Measurements from ENCODE around the gene PAH.

The PAH gene

GRCh38 chr12:102950107-102950949, 33.3 kb upstream of the PAH start:
- DNase-seq: no peak

DNA sequence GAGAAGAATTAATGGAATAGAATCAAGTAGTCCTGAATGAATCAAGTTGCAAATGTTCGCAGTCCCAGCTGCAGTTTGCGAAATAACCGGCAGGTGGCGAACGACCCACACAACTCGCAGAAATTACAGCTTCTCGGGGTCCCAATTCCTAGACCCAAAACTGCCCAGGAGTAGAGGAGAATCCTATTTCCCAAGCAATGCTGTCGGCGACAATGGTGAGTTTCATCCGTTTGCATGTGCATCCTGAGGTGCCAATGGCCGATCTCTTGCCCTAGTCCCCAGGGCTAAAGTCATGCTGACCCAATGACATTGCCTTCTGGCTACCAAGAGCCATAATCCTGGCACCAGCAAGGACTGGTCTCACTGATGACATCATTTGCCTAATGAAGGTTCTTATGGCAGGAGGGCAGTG, 31.9 kb upstream of the PAH start:
- DNase-seq: peak; percentile 47

GRCh38 chr12:102946042-102946441, 29.0 kb upstream of the PAH start:
- DNase-seq: no peak

DNA sequence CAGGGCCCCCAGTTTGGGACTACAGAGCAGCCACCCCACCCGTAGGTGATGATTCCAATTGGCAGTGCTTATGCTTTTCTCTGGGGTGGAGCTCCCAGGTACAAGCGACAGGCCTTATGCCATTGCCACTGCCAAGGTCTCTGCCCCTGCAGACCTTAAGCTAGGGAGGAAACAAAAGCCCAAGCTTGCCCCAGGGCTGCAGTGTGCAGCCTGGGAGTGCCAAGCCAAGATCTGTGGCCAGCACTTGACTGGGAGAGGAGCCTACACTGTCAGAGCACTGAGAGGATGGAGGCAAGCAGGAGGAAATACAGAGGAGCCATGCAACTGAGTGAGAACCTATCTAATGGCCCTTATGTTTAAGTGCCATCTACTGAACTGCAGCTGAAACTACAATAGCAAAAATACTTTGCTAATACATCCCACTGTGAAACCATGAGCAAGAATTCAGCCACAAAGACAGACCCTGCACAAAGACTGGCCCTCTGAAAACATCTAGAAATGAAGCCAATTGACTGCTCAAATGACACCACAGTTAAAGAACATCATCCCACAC, 22.7 kb upstream of the PAH start:
- DNase-seq: no peak

DNA sequence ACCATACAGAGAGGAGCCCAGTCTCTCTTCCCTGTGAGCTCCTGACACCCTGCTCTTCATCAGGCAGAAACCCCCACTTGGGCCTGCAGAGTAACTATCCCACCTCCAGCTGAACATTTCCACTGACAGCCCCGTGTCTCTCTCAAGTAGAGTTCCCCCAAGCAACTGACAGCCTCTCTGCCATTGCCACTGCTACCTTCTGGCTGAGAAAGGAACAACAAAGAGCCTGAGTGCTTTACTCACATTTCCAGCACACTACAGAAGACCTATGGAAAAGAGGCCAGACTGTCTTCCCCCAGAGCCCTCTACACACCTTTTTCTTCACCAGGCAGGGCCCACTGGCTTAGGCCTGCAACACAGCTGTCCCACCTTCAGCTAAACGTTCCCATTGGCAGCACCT, 22.0 kb upstream of the PAH start:
- DNase-seq: no peak

GRCh38 chr12:102933168-102933567, 16.1 kb upstream of the PAH start:
- DNase-seq: no peak

- no peak for DNase-seq
Measured at GRCh38 chr12:102927220-102927619, 10.2 kb upstream of the PAH start.

- DNase-seq: no peak
Measured at GRCh38 chr12:102921240-102921639, 4.2 kb upstream of the PAH start.

DNA sequence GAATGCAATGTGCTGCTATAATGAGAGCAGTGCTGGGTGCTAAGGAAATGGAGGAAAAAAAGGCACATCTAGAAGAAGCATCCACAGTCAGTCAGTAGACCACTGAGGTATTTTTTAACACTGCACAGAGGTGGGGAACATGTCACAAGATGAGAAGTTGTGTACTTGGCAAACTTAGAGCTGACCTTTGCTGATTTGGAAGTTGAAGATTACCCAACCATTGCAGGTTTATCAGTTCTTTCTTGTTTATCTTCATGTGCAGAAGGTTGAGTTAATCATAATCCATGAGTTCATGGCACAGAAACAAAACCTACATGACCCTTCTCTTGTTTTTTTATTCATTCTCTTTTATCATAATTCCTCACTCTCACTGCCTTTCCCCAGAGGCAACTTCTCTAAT, 3.2 kb upstream of the PAH start:
- DNase-seq: no peak

DNA sequence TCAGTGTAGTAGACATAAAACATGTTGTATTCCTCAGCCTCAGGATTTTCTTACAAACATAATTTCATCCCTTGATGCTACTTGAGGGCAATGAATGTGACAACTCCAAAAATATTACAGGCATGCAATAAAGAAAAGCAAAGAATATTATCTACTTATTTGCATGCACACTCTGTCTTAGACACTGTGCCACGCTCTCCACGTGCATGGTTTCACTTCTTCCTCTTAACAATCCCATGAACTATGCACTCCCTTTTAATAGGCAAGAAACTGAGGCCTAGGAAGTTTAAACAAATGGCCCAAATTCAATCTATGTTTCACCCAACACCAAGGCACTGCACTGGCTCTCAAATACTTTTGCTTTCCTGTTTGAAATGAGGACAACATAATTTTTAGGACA, 1.8 kb upstream of the PAH start:
- no peak for DNase-seq

- no peak for DNase-seq
Measured at GRCh38 chr12:102916252-102917025, 605 bp downstream of the PAH start.

GRCh38 chr12:102913453-102914226, 3.4 kb downstream of the PAH start:
- no peak for DNase-seq

GRCh38 chr12:102912258-102912657, 4.8 kb downstream of the PAH start:
- no peak for DNase-seq

DNA sequence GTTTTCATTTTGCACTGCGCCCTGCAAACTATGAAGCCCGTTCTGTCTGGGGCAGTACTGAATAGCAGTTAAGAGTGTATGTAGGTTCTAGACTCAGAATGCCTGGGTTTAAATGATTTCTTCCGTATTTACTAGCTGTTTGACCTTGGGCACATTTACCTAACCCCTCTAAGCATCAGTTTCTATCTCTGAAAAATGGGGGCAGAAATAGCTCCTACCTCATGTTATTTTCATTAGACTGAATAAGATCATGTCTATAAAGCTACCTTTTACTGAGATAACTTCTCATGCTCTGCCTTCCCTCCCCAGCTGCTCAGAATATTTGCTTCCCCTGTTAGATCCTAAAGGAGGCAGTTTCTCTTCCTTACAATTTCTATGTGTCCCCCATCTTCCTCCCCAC, 5.7 kb downstream of the PAH start:
- DNase-seq: no peak

GRCh38 chr12:102910792-102911191, 6.3 kb downstream of the PAH start:
- DNase-seq: no peak

GRCh38 chr12:102910137-102910536, 6.9 kb downstream of the PAH start:
- no peak for DNase-seq

- DNase-seq: no peak
Measured at GRCh38 chr12:102907918-102908317, 9.1 kb downstream of the PAH start.

- no peak for DNase-seq
Measured at GRCh38 chr12:102905229-102905628, 11.8 kb downstream of the PAH start.

GRCh38 chr12:102903337-102904007, 13.6 kb downstream of the PAH start:
- DNase-seq: no peak

GRCh38 chr12:102902093-102902492, 15.0 kb downstream of the PAH start:
- no peak for DNase-seq

GRCh38 chr12:102900389-102900788, 16.7 kb downstream of the PAH start:
- DNase-seq: no peak

- DNase-seq: no peak
Measured at GRCh38 chr12:102896067-102896466, 21.0 kb downstream of the PAH start.

DNA sequence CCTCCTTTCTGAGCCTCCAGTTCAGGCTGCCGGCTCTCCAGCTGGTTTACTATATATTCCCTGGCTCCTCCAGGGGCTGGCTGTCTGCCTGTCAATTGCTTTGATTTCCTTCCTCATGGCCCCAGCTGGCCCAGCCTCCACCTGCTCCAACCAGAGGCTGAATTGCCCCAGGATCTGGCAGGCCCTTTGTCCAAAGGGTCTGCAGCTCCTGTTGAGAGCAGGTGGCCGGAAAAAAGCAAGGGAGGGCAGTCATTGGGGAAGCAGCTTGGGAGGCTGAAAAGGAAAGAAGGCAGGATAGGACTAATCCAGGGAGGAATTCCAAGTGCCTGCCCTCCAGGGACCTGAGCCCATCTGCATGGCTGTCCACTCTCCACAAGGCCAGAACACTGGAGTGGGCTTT, 25.3 kb downstream of the PAH start:
- no peak for DNase-seq

Measured in right hindlimb (tissue), 1 donor.